C4-2B (cell line): ENCODE data around the gene PNPLA7.
A peak's percentile ranks its signal among the peaks of the same experiment; 100 is the strongest.

Experiments
- H3K27ac ChIP-seq: fragments of 450-650 bp; 2 replicates; pipeline ENCODE4 v1.5.1; 2017
- ZFX ChIP-seq: fragments of 450-650 bp; IDR thresholded peaks from 2 replicates; pipeline ENCODE4 v1.6.1; 2017
- TF ChIP-seq, protein P1 (sequence below): fragments of 450-650 bp; conservative IDR thresholded peaks from 2 replicates; pipeline ENCODE4 v1.5.1; 2017; ENCODE audit warnings: mild to moderate bottlenecking

PNPLA7 gene

DNA sequence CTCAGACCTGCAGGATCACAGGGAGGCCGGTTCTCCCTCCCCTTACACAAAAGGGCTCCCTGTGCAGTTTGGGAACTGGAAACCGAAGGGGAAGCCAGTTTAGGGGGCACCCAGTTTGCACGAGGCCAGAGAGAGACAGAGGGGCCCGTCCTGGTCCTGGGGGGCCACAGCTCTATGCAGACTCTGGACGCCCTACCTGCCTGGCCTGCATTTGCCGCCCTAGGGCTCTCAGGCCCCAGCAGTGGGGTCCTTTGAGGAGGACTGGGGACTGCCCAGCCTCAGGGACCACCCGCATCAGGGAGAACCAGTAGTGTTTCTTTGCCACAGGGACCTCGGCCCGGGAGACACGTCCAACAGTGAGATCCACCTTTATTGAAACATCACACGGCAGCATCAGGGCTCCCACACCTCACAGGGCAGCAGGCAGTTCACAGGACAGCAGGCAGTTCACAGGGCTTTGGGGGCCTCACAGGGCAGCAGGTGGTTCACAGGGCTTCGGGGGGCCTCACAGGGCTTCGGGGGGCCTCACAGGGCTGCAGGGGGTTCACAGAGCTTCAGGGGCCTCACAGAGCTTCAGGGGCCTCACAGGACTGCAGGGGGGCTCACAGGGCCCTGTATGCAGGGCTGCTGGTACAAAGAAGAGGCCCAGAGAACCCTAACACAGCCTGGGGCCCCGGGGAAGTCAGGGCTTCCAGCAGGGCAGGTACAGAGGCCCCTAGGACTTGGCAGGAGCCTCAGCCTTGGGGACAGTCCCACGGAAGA, 90.4 kb downstream of the PNPLA7 start:
- TF ChIP-seq, protein P1, sequence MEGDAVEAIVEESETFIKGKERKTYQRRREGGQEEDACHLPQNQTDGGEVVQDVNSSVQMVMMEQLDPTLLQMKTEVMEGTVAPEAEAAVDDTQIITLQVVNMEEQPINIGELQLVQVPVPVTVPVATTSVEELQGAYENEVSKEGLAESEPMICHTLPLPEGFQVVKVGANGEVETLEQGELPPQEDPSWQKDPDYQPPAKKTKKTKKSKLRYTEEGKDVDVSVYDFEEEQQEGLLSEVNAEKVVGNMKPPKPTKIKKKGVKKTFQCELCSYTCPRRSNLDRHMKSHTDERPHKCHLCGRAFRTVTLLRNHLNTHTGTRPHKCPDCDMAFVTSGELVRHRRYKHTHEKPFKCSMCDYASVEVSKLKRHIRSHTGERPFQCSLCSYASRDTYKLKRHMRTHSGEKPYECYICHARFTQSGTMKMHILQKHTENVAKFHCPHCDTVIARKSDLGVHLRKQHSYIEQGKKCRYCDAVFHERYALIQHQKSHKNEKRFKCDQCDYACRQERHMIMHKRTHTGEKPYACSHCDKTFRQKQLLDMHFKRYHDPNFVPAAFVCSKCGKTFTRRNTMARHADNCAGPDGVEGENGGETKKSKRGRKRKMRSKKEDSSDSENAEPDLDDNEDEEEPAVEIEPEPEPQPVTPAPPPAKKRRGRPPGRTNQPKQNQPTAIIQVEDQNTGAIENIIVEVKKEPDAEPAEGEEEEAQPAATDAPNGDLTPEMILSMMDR, result no peak
- no peak for TF ChIP-seq ZFX

DNA sequence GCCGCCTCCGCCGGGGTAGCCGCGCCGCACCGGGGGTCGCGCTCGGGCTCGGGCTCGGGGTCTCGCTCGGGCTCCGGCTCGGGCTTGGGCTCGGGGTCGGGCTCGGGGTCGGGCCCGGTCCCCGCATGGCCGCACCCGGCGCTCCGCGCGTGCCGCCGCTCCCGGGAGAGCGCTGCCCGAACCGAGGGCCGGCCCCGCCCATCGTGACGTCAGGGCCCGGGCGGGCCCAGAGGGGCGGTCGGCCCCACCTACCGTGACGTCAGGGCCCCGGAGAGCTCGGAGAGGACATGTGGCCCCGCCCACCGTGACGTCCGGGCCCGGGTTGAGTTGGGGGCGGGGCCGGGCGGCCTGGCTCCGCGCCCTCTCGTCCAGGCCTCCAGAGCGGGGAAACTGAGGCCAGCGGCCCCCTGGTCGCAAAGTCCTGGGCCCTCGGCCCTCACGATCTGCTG, 91.0 kb downstream of the PNPLA7 start, which contains the start of gene NSMF:
NSMF (minus strand) TSS at position 183 of the 449 bp plus-strand sequence. CDS start 232 bp downstream, outside the sequence.
- TF ChIP-seq ZFX, result peak; percentile 51; the same call in 1 of the 2 replicates
- TF ChIP-seq, protein P1, result no peak
- H3K27ac ChIP-seq, result peak within 1 kb of the TSS; percentile 84

More for the DNA sequence above, 90.4 kb downstream of the PNPLA7 start:
- peak overlapping the region; percentile 84 for H3K27ac ChIP-seq

DNA sequence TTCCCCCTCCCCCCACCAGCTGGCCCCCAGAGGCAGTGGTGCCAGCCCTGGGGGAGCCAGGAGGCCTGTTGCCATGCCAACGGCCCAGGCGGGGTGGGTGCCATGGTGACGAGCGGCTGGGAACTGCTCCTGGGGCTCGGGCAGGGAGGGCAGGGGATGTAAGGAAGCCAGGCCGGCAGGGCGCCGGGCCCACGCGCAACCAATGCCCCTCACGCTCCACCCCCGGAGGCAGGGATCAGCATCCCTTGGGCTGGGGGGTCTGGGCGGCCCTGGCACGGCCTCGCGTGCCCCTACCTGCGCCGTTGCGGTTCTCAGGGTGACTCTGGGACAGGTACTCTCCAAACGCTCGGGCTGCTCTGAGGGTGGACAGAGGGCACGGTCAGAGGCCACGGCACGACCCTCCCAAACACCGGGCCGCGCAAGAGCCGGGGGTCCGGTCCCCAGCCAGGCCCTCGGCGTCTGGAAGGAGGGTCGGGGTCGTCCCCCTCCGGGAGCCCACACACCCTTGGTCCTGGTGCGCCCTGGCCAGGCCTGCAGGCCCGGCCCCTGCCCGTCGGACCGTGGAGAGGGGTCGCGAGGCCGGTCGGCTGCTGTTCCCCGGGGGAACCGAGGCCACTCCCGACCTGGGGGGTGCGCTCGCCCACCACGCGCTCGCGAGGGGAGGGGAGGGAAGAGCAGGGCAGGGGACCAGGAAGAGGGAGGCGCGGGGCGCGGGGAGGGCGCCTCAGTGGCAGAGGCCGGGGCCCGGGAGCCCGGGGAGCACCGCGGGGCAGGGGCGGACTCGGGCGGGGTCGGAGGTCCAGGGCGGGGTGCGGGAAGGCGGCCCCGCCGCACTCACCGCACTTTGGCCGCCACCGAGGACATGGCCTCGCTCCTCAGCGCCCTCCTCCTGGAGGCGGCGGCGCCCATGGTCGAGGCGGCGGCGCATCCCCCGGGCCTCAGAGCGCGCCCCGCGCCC, 91.7 kb downstream of the PNPLA7 start:
- H3K27ac ChIP-seq, result peak overlapping the region; percentile 84
- TF ChIP-seq ZFX, result peak; percentile 83; the same call in 1 of the 2 replicates
- TF ChIP-seq, protein P1, result no peak

DNA sequence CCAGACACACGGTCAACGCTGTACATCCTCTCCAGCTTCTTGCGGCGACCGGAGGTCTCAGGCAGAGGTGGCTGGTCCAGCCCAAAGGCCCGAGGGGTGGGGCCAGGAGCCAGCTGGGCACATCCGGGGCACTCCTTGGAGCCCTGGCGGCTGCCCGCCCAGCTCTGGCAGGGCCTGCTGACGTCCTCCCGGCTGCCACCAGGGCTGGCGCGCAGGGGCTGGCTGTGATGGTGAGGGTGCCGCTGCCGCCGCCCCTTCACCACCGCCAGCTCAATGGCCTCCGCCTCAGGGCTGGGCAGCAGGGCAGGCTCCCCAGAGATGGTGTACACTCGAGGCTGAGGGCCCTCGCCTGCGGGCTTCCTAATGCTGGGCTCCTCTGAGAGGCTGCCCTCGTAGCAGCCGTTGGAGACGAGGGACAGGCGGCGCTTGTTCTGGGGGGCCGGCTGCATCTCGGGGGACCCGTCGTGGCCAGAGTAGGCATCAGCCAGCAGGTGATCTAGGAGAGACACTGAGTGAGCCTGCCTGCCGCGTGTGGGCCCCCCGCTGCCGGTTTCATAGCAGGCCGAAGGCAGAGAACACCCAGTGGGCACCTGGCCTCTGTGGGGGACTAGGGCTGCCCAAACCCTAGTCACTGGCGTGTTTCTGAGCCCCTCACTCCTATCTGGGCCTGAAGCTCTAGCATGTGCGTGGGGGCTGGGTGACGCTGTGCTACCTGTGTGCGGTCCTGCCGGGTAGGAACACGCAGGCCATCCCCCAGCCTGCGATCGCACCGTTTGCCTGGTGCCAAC, 92.6 kb downstream of the PNPLA7 start:
- TF ChIP-seq, protein P1, result no peak
- TF ChIP-seq ZFX, result no peak
- peak overlapping the region; percentile 84 for H3K27ac ChIP-seq

DNA sequence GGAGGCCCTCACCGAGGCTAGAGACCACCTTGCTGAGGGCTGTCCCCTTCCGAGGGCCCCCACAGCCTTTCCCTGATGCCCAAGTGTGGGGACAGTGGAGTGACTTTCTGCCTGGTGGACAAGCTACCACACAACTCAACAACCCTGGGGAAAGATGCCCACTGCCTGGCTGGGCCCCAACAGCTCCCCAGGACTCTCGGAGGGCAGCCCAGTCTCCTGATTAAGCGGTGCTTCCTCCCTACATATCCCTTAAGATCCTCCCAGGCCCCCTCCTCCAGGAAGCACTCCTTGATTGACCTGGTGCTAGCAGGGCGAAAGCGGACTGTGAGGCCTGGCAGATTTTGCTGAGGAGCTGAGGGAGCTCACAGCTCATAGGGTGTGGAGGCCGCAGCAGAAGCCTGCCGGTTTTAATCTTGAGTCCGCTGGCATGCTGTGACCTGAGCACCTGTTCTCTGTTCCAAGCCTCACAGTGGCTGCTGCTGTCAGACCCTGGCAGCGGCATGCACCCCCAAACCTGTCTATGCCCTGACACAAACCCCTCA, 93.3 kb downstream of the PNPLA7 start:
- no peak overlapping the region for H3K27ac ChIP-seq
- TF ChIP-seq, protein P1, result no peak
- no peak for TF ChIP-seq ZFX

DNA sequence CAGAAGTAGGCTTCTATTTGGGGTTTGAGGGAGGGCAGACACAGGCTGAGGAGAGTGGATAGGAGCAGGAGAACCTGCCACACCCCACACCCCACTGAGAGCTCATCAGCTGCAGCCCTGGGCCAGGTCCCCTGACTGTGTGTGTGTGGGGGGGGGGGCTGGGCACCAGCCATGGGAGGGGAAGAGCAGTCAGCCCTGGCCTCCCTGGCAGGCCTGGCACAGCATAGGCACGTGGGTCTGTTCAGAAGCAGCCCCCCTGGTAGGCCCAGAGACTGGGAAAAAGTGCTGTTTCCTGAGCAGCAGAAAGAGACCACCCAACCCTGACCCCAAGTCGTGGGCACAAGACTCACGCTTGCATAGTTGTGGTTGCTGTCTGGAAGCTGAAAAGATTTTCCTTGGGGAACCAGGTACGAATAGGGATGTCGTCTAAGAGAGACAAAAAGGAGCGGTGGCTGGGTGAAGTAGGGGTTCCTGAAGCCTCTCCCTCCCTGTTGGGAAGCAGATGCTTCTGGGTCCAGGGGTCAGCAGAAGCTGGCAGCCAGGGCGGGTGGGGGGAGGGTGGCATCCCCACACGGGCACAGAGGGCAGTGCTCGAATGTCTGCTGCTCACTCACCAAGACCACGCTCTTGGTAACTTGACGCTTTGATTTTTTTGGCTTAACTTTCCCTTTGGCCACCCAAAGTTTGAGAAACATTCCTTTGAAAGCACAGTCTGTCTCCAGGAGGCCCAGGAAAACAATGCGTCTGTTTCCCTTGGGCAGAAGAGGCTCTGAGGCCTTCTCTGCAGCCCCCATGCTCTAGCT, 93.9 kb downstream of the PNPLA7 start:
- TF ChIP-seq ZFX, result no peak
- TF ChIP-seq, protein P1, result no peak
- H3K27ac ChIP-seq, result no peak overlapping the region
